ENCODE data around the gene ANXA6.
A peak's percentile ranks its signal among the peaks of the same experiment; 100 is the strongest.

Gene ANXA6

DNA sequence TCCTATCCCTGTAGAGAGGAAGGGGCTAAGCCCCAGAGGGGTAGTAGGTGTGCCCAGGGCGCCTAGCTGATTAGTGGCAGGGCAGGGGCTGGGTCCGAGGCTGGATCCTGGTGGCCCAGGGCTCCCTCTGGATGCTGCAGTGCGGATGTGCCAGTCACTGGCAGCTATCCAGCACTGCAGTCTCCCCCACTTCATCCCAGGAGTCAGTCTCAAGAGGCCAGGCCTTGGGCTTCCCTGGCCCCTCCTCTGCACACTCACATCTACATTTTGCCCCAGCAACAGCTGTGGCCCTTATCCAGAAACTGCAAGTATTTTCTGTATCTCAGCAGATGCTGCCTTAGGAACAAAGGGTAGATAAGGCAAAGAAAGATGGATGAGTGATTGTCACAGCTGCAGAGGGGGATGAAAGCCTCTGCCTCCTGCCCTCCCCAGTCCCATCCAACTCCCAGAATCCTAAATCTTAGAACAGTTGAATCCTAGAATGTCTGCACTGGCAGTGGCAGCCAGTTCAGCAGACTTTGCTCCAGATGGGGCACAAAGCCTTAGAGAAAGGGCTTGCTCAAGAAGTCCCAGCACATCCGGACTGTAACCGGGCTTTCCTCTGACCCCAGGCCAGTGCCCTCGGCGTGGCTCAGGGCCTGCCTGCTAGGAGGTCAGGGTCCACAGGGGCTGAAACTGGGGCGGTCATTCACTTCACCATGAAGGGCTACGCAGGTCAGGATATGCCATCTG lies 1.6 kb downstream of the ANXA6 start:
- H3K4me3 ChIP-seq (ENCODE audit: low read length), result peak overlapping the region; percentile 80
- peak; percentile 54 for DNase-seq (ENCODE audit: low read depth, low spot score)

GRCh38 chr5:151154931-151155774 lies 2.4 kb downstream of the ANXA6 start:
- peak; percentile 81 for DNase-seq (ENCODE audit: low read depth, low spot score)
- peak overlapping the region; percentile 80 for H3K4me3 ChIP-seq (ENCODE audit: low read length)

- no peak for DNase-seq (ENCODE audit: low read depth, low spot score)
- no peak overlapping the region for H3K4me3 ChIP-seq (ENCODE audit: low read length)
Measured at GRCh38 chr5:151153766-151154272, 3.8 kb downstream of the ANXA6 start.

DNA sequence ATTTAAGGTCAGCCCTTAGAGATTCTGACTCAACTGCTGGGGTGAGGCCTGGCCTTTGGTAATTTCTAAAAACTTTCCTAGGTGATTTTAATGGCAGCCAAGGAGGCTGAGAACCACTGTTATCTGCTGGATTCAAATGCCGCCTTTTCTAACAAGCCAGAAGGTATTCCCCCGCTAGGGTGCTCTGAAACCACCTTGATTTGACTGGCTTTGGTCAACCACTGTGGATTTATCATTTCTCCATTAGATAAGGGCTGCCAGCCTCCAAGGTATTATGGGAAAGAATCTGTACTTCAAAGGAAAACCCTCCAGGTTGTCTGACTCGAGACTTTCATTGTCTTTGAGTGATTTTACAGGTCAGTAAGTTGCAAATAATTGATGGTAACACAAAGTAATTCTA lies 4.3 kb downstream of the ANXA6 start:
- H3K4me3 ChIP-seq (ENCODE audit: low read length), result no peak overlapping the region
- no peak for DNase-seq (ENCODE audit: low read depth, low spot score)

DNA sequence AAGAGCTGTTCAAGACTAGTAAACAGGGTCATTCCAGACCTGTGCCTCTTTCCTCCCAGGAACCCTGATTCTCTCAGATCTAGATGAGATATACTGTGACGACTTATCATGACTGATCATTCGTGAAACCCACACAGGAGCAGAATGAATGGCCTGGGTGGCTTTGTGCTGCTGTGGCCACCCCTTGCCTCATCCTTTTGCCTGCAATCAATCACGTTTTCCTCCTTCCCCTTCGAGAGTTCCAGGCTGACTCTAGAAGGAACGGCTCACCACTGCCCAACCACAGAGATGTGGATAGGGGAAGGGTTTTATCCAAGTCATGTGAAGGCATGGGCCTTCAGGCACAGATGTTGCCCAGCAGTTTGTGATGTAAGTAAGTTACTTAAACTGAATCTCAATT lies 5.8 kb downstream of the ANXA6 start:
- H3K4me3 ChIP-seq (ENCODE audit: low read length), result no peak overlapping the region
- DNase-seq (ENCODE audit: low read depth, low spot score), result no peak

DNA sequence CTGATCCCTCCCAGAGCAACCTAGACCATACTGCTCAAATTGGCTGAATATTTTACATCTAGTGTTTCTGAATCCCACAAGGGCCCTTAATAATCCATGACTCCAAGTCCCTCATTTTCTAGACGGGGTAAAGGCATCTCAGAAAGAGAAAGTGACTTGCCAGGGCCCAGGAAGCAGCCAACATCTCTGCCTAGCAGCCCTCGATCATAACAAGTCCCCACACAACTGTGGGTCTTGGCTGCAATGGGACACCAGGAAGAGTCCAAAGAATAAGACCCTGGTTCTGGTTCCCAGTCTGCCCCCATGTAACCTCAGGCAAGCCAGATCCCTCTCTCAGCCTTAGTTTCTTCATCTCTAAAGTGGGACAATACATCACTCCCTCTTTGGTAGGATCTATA lies 6.3 kb downstream of the ANXA6 start:
- H3K4me3 ChIP-seq (ENCODE audit: low read length), result peak overlapping the region; percentile 24

GRCh38 chr5:151150471-151151262 lies 6.9 kb downstream of the ANXA6 start:
- DNase-seq (ENCODE audit: low read depth, low spot score), result peak; percentile 85
- H3K4me3 ChIP-seq (ENCODE audit: low read length), result peak overlapping the region; percentile 24

More for the DNA sequence above, 6.3 kb downstream of the ANXA6 start:
- no peak for DNase-seq (ENCODE audit: low read depth, low spot score)

DNA sequence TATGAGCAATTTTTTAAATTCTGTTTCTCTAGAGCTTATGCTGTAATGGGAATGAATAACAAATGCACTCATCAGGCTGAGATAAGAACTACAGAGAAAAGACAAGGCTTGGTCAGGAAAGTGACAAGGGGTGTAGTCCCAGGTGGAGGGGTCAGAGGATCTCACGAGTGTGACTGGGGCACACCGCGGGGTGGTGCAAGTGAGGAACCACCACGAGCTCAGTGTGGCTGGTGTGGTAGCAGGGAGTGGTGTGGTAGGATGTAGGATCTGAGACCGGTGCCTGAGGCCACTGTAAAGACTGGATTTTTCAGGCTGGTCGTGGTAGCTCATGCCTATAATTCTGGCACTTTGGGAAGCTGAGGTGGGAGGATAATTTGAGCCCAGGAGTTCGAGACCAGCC lies 9.0 kb downstream of the ANXA6 start:
- no peak overlapping the region for H3K4me3 ChIP-seq (ENCODE audit: low read length)
- DNase-seq (ENCODE audit: low read depth, low spot score), result no peak

GRCh38 chr5:151147033-151147432 lies 10.5 kb downstream of the ANXA6 start:
- no peak overlapping the region for H3K4me3 ChIP-seq (ENCODE audit: low read length)
- no peak for DNase-seq (ENCODE audit: low read depth, low spot score)

- DNase-seq (ENCODE audit: low read depth, low spot score), result no peak
- H3K4me3 ChIP-seq (ENCODE audit: low read length), result no peak overlapping the region
Measured at GRCh38 chr5:151146061-151146460, 11.5 kb downstream of the ANXA6 start.

DNA sequence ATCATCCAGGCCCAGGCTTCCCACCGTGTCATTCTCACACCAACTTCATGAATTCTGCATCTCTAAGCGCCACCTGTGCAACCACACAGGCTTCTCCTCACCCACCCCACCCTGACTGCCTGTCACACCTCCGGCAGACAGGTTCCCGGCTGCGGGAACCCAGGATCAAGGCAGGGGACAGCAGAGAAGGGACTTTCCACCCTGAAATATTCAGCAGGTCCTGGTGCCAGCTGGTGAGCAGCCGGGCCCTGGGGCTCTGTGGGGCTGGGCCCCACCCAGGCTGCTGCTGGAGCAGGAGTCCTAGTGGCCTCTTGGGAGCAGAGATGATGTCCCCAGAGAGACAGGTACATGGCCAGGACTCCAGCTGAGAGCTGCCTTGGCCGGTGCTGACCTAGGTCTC lies 12.7 kb downstream of the ANXA6 start:
- DNase-seq (ENCODE audit: low read depth, low spot score), result no peak
- H3K4me3 ChIP-seq (ENCODE audit: low read length), result no peak overlapping the region

DNA sequence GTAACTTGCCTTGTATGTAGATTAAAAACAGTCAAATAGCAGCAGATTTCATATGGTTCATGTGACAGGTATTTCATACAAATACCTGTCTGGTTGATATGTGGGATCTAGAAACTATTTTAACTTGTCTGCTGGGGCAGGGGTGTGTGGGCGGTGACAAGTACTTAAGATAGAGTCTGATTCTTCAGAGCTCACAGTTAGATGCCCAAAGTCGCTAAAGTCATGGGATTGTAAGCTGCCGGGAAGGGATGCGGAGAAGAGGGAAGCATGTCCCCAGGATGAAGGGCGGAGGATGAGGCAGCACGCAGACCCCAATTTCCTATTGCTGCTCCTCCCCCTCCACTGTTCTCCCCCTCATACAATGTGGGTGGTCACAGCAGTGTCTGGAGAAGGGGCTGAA lies 13.3 kb downstream of the ANXA6 start:
- no peak for DNase-seq (ENCODE audit: low read depth, low spot score)
- no peak overlapping the region for H3K4me3 ChIP-seq (ENCODE audit: low read length)

DNA sequence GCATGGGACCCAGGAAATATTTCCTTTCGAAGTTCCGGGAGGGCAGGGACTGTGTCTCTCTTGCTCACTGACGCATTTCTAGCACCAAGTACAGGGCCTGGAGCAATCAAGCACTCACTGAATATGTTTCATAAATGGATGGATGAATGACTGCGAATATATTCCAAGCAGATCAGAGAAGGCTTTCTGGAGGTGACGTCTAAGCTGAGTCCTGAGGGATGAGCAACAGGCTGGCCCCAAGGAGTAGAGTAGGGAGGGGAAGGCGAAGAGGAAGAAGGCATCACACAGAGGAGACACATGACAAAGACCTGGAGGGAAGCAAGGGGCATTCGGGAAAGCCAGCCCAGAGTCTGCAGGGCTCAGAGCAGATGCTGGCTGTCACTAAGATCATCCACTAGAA lies 13.9 kb downstream of the ANXA6 start:
- no peak overlapping the region for H3K4me3 ChIP-seq (ENCODE audit: low read length)
- DNase-seq (ENCODE audit: low read depth, low spot score), result no peak

- DNase-seq (ENCODE audit: low read depth, low spot score), result no peak
- no peak overlapping the region for H3K4me3 ChIP-seq (ENCODE audit: low read length)
Measured at GRCh38 chr5:151142933-151143332, 14.6 kb downstream of the ANXA6 start.

GRCh38 chr5:151141535-151141934 lies 16.0 kb downstream of the ANXA6 start:
- H3K4me3 ChIP-seq (ENCODE audit: low read length), result no peak overlapping the region
- no peak for DNase-seq (ENCODE audit: low read depth, low spot score)

DNA sequence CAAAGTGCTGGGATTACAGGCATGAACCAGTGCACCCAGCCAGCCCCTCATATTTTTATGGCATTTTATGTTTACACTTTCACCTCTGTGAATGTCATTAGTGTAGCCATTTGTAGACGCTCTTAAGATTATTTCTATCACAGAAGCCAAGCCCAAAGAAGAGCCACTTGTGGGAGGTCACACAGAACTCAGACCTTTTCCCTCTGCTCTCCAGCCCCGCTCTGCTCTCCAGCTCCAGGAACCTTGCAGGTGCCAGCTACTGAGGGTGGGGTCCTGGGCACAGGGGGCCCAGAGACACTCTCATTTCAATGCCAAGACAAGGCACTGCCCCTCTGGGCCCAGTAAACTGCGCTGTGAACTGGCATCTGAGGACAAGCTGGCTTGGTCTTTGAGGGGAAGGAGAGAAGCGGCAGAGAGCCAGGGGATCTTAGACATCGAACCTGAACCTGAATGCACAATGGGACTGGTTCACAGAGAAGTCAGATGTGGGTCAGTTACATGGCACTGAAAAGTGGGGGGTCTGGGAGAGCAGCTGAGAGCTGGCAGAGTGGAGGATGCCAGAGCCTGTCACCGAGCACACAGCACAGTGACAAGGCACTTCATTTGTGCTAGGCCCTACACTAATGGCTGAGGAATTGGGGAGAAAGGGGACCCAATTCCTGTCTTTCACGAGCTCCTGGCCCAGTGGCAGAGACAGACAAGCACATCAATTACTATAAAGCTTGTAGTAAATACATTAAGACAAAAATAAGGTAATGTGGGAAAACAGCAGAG lies 16.7 kb downstream of the ANXA6 start:
- no peak for DNase-seq (ENCODE audit: low read depth, low spot score)
- no peak overlapping the region for H3K4me3 ChIP-seq (ENCODE audit: low read length)

- no peak for DNase-seq (ENCODE audit: low read depth, low spot score)
- H3K4me3 ChIP-seq (ENCODE audit: low read length), result no peak overlapping the region
Measured at GRCh38 chr5:151139646-151140045, 17.9 kb downstream of the ANXA6 start.

- no peak for DNase-seq (ENCODE audit: low read depth, low spot score)
Measured at GRCh38 chr5:151139015-151139414, 18.6 kb downstream of the ANXA6 start.

GRCh38 chr5:151138114-151138513 lies 19.5 kb downstream of the ANXA6 start:
- H3K4me3 ChIP-seq (ENCODE audit: low read length), result no peak overlapping the region
- no peak for DNase-seq (ENCODE audit: low read depth, low spot score)

More at GRCh38 chr5:151139015-151139414, 18.6 kb downstream of the ANXA6 start:
- no peak overlapping the region for H3K4me3 ChIP-seq (ENCODE audit: low read length)

All from Jurkat, Clone E6-1 (cell line).